Upper lobe of left lung (tissue), 6 donors: Measurements from ENCODE around the gene MYO9B. TPM values are rescaled to one million over a fixed set of nuclear protein-coding genes. Genes with fewer than 3 reads are reported as not detected.
"Not testable (repeated sequence)": the region's sequence is repeated elsewhere in the genome, so short reads cannot be mapped to it uniquely, and the experiment has no call there.

Source experiments
- ATAC-seq, 2 donors: fragments of 200-7000 bp; cut with Tn5 transposase; one replicate each; pipeline ENCODE4 v1.9.1; 2022; ENCODE audit warnings: mild to moderate bottlenecking in 2 of 2, moderate library complexity in 2 of 2; ENCODE audit not compliant: low FRiP score in 2 of 2
- DNase-seq, 2 donors: peaks; one replicate each; pipeline ENCODE4 v3.0.0-alpha.2; 2019 to 2020
- H3K27ac ChIP-seq, 4 donors: fragments of 200-600 bp; sonication (generic); one replicate each; pipeline ENCODE4 v1.5.1; 2016 to 2019
- H3K27me3 ChIP-seq, 4 donors: fragments of 200-600 bp; sonication (generic); one replicate each; pipeline ENCODE4 v1.5.1; 2017 to 2019
- H3K36me3 ChIP-seq, 4 donors: fragments of 200-600 bp; sonication (generic); one replicate each; pipeline ENCODE4 v1.5.1; 2016 to 2019
- H3K4me1 ChIP-seq, 4 donors: fragments of 200-600 bp; sonication (generic); one replicate each; pipeline ENCODE4 v1.5.1; 2018 to 2019
- H3K4me3 ChIP-seq, 4 donors: fragments of 200-600 bp; sonication (generic); one replicate each; pipeline ENCODE4 v1.5.1; 2017 to 2019; ENCODE audit warnings: mild to moderate bottlenecking in 2 of 4, moderate library complexity in 1 of 4
- H3K9me3 ChIP-seq, 4 donors: fragments of 200-600 bp; sonication (generic); one replicate each; pipeline ENCODE4 v1.5.1; 2018 to 2019
- EP300 ChIP-seq, 4 donors: sonication (generic); formaldehyde crosslinking; IDR thresholded peaks; one replicate each; pipeline ENCODE4 v1.5.1; 2017; ENCODE audit warnings: antibody characterized with exemption in 4 of 4, control low read depth in 2 of 4
- POLR2A ChIP-seq, 4 donors: fragments of 450-650 bp; IDR thresholded peaks; one replicate each; pipeline ENCODE4 v1.5.1; 2016 to 2017; ENCODE audit warnings: antibody characterized with exemption in 4 of 4, mild to moderate bottlenecking in 2 of 4
- POLR2AphosphoS5 ChIP-seq, 2 donors: sonication (generic); formaldehyde crosslinking; IDR thresholded peaks; one replicate each; pipeline ENCODE4 v1.5.1; 2017; ENCODE audit warnings: antibody characterized with exemption in 2 of 2
- WGBS, 2 donors: methylation state at CpG; one replicate each; pipeline ENCODE4 v1.1.5; 2017 to 2018; 5-methylcytosine and 5-hydroxymethylcytosine counted together
- total RNA-seq, 6 donors: library from RNA; depleted of rRNA in 4 of 6; stranded (reverse); fragments of >200 nt in 4 of 6; gene quantifications; one replicate each; pipeline versions ENCODE4 v1.1.0 to v1.2.1, GENCODE V29; 2016 to 2021
- TF ChIP-seq, protein P1 (sequence below), 6 experiments: fragments of 450-650 bp in 4 of 6; fragments of 200-600 bp in 2 of 6; sonication (generic) in 2 of 6; IDR thresholded peaks; one replicate each; pipeline ENCODE4 v1.5.1; 2016 to 2019; ENCODE audit warnings: antibody characterized with exemption in 6 of 6
- donor health status: DM: no; HTN: no; CAD: no; lungs with moderate emphysema.
- donor health status: DM: no; HTN: yes; CAD: no; lungs with severe emphysema.

Gene MYO9B
- total RNA-seq, 6 donors from 2014 or later = 72.3 to 408 (median 146) TPM

DNA sequence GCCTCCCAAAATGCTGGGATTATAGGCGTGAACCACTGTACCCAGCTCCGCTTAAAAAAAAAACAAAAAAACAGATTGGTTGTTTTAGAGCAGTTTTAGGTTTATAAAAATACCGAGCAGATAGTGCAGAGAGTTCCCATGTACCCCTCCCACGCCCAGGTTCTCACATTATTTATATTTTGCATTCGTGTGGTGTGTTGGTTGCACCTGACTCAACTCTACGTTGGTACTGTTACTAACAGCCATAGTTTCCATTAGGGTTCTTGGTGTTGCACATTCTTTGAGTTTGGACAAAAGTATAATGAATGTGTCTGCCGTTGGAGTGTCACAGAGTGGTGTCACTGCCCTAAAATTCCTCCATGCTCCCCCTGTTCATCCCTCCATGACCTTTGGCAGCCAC lies 29.1 kb downstream of the MYO9B start:
- H3K36me3 ChIP-seq = peaks cover 13 to 46% (median 22%) of the 10 kb centered on the region in 4 donors
- H3K4me3 ChIP-seq = no peak overlapping the region
- TF ChIP-seq POLR2A (IDR thresholded peaks at IDR 0.05) (no peak), POLR2AphosphoS5 (IDR thresholded peaks at IDR 0.05) (no peak), EP300 (IDR thresholded peaks at IDR 0.05) (no peak)
- TF ChIP-seq, protein P1, sequence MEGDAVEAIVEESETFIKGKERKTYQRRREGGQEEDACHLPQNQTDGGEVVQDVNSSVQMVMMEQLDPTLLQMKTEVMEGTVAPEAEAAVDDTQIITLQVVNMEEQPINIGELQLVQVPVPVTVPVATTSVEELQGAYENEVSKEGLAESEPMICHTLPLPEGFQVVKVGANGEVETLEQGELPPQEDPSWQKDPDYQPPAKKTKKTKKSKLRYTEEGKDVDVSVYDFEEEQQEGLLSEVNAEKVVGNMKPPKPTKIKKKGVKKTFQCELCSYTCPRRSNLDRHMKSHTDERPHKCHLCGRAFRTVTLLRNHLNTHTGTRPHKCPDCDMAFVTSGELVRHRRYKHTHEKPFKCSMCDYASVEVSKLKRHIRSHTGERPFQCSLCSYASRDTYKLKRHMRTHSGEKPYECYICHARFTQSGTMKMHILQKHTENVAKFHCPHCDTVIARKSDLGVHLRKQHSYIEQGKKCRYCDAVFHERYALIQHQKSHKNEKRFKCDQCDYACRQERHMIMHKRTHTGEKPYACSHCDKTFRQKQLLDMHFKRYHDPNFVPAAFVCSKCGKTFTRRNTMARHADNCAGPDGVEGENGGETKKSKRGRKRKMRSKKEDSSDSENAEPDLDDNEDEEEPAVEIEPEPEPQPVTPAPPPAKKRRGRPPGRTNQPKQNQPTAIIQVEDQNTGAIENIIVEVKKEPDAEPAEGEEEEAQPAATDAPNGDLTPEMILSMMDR (IDR thresholded peaks at IDR 0.05) = no peak
- H3K27ac ChIP-seq = no peak overlapping the region
- H3K27me3 ChIP-seq = no peaks in the 10 kb centered on the region
- no peak for DNase-seq
- 87 to 89% methylated on average over 7 of the region's 7 CpGs for WGBS, 2 donors
- peaks cover 13 to 30% (median 23%) of the 10 kb centered on the region in 4 donors for H3K4me1 ChIP-seq
- ATAC-seq = no peak
- H3K9me3 ChIP-seq = no peaks in the 10 kb centered on the region

DNA sequence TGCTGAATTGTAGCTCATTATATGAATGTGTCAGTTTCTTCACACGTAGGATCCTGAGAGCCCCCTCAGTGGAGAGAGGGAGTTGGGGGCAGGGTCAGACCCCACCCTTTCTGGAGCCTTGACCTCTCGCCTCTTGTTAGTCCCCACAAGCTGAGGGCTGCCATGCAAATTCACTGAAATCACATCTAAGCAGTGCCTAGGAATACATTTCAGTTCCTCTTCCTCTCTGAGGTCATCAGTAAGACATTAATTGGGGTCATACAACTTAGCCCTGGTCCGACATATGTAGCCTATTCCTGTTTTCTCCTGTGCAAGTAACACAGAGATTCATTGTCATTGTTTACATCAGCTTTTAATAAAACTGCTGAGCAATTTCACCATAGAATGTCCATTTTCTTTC lies 30.0 kb downstream of the MYO9B start:
- ATAC-seq = no peak
- DNase-seq = no peak
- Histone ChIP-seq H3K36me3 (peaks cover 13 to 46% (median 22%) of the 10 kb centered on the region in 4 donors), H3K4me1 (peaks cover 17 to 36% (median 25%) of the 10 kb centered on the region in 4 donors), H3K27ac (peak overlapping the region in 2 of 4 donors; percentile 30 to 35), H3K27me3 (no peaks in the 10 kb centered on the region), H3K4me3 (no peak overlapping the region), H3K9me3 (no peaks in the 10 kb centered on the region)
- TF ChIP-seq EP300 (IDR thresholded peaks at IDR 0.05) = no peak
- TF ChIP-seq POLR2A (IDR thresholded peaks at IDR 0.05) = no peak
- TF ChIP-seq, protein P1 (IDR thresholded peaks at IDR 0.05) = no peak
- no peak for TF ChIP-seq POLR2AphosphoS5 (IDR thresholded peaks at IDR 0.05)
- 70 to 73% methylated on average over 3 of the region's 3 CpGs for WGBS, 2 donors

DNA sequence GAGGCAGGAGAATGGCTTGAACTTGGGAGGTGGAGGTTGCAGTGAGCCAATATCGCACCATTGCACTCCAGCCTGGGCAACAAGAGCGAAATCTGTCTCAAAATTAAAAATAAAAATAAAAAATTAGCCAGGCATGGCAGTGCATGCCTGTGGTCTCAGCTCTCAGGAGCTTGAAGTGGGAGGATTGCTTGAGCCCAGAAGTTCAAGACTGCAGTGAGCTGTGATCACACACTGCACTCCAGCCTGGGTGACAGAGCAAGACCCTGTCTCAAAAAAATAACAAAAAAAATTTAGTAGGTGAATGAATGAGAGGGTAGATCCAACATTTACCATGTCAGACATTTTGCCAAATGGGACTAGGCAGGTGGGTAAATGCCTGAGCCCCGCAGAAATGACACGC lies 31.4 kb downstream of the MYO9B start:
- Histone ChIP-seq H3K36me3 (peaks cover 5 to 41% (median 15%) of the 10 kb centered on the region in 4 donors), H3K27ac (peak overlapping the region; percentile 63 to 88 (median 80)), H3K4me1 (peaks cover 20 to 48% (median 30%) of the 10 kb centered on the region in 4 donors)
- not testable (repeated sequence) for DNase-seq, H3K4me3 ChIP-seq, H3K27me3 ChIP-seq, ATAC-seq, H3K9me3 ChIP-seq
- whole genome bisulfite sequencing, 2 donors = 96 to 97% methylated on average over 4 of the region's 4 CpGs

GRCh38 chr19:17107546-17108452 lies 32.2 kb downstream of the MYO9B start:
- Histone ChIP-seq H3K4me1 (peaks cover 21 to 57% (median 36%) of the 10 kb centered on the region in 4 donors), H3K27me3 (no peaks in the 10 kb centered on the region), H3K27ac (peak overlapping the region; percentile 63 to 88 (median 80)), H3K36me3 (peaks cover 2 to 36% (median 12%) of the 10 kb centered on the region in 4 donors), H3K4me3 (no peak overlapping the region), H3K9me3 (no peaks in the 10 kb centered on the region)
- peak; percentile 80 to 91 for ATAC-seq
- DNase-seq = peak; percentile 80 to 83
- peak; percentile 31 to 37 for TF ChIP-seq POLR2AphosphoS5 (IDR thresholded peaks at IDR 0.05)
- TF ChIP-seq, protein P1 (IDR thresholded peaks at IDR 0.05) = no peak
- peak in 1 of 4 donors; percentile 43 for TF ChIP-seq POLR2A (IDR thresholded peaks at IDR 0.05)
- WGBS, 2 donors = 42 to 48% methylated on average over 9 to 27 of the region's 27 CpGs

DNA sequence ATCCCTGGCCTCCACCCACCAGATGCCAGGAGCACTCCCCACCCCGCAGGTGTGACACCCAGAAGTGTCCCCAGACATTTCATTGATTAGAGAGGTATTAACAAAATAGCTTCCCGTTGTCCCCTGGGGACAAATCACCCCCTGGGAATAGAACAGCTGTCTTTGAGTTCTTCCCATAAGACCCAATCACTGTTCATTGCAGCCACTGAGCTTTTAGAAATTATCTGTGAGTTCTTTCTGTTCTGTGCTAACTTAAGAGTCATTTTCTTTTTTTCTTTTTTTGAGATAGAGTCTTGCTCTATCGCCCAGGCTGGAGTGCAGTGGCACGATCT lies 32.8 kb downstream of the MYO9B start:
- H3K27ac ChIP-seq = peak overlapping the region; percentile 63 to 88 (median 80)
- no peak for TF ChIP-seq POLR2A (IDR thresholded peaks at IDR 0.05)
- TF ChIP-seq, protein P1 (IDR thresholded peaks at IDR 0.05) = no peak
- no peak for TF ChIP-seq EP300 (IDR thresholded peaks at IDR 0.05)
- no peak for TF ChIP-seq POLR2AphosphoS5 (IDR thresholded peaks at IDR 0.05)
- WGBS, 2 donors = 88 to 91% methylated on average over 4 of the region's 4 CpGs
- ATAC-seq (no peak), DNase-seq (no peak)
- no peak overlapping the region for H3K4me3 ChIP-seq
- H3K27me3 ChIP-seq = no peaks in the 10 kb centered on the region
- H3K4me1 ChIP-seq = peaks cover 21 to 63% (median 39%) of the 10 kb centered on the region in 4 donors
- H3K9me3 ChIP-seq = no peaks in the 10 kb centered on the region
- H3K36me3 ChIP-seq = peaks cover 0 to 30% (median 9%) of the 10 kb centered on the region in 4 donors
